IMR-90 (cell line): Measurements from ENCODE around the gene ROR2. TPM values are rescaled to one million over a fixed set of nuclear protein-coding genes. Genes with fewer than 3 reads are reported as not detected.
A peak's percentile ranks its signal among the peaks of the same experiment; 100 is the strongest.

Experiments
- ATAC-seq: fragments of 200-7000 bp; cut with Tn5 transposase; 2 replicates; pipeline ENCODE4 v1.9.1; 2020; ENCODE audit warnings: low read depth, mild to moderate bottlenecking, moderate library complexity
- BruUV-seq: library from RNA; stranded (reverse); fragments of 400-500 nt; replicated peaks from 2 replicates; lab custom pipeline; 2021; lab: Mats Ljungman, UMichigan
- CTCF ChIA-PET: fragments of 300-600 bp; formaldehyde crosslinking; extraction: SDS; loops from one replicate; lab custom pipeline; 2021; ENCODE audit warnings: antibody characterized with exemption; lab: Yijun Ruan, JAX
- POLR2A ChIA-PET: fragments of 300-600 bp; sonication (Branson Sonifier 250); formaldehyde crosslinking; loops from one replicate; lab custom pipeline; 2022; ENCODE audit warnings: antibody characterized with exemption; ENCODE audit not compliant: unreplicated experiment; lab: Charles Lee
- DNase-seq: peaks from one replicate; pipeline ENCODE4 v3.0.0; 2013
- H2AFZ ChIP-seq: replicated peaks from 2 replicates; pipeline ENCODE3; 2013; ENCODE audit warnings: low read length, mild to moderate bottlenecking; ENCODE audit not compliant: poor library complexity
- H2AK5ac ChIP-seq: 2 replicates; pipeline ENCODE4 v1.6.1; 2013; ENCODE audit warnings: low read depth, low read length, inconsistent platforms
- H2AK9ac ChIP-seq: replicated peaks from 2 replicates; pipeline ENCODE3; 2013; ENCODE audit warnings: mild to moderate bottlenecking, low read depth, low read length, moderate library complexity; ENCODE audit not compliant: poor library complexity
- H2BK120ac ChIP-seq: 2 replicates; pipeline ENCODE4 v1.6.1; 2013; ENCODE audit warnings: low read depth, low read length, inconsistent platforms
- H2BK15ac ChIP-seq: 3 replicates; pipeline ENCODE4 v1.6.1; 2013; ENCODE audit warnings: low read depth, low read length, inconsistent platforms
- H2BK20ac ChIP-seq: 2 replicates; pipeline ENCODE4 v1.6.1; 2013; ENCODE audit warnings: low read depth, mild to moderate bottlenecking, inconsistent platforms, low read length, moderate library complexity
- H2BK5ac ChIP-seq: 2 replicates; pipeline ENCODE4 v1.6.1; 2013; ENCODE audit warnings: mild to moderate bottlenecking, low read depth, low read length, inconsistent platforms; ENCODE audit not compliant: poor library complexity, severe bottlenecking
- H3K14ac ChIP-seq: replicated peaks from 2 replicates; pipeline ENCODE4 v1.6.1; 2013; ENCODE audit warnings: low read depth, low read length, inconsistent platforms
- H3K18ac ChIP-seq: 2 replicates; pipeline ENCODE4 v1.6.1; 2013; ENCODE audit warnings: low read depth, low read length, control low read depth
- H3K23ac ChIP-seq: 2 replicates; pipeline ENCODE4 v1.6.1; 2013; ENCODE audit warnings: low read depth, low read length, inconsistent platforms
- H3K27ac ChIP-seq: 2 replicates; pipeline ENCODE4 v1.5.1; 2013; ENCODE audit warnings: mild to moderate bottlenecking, control low read depth, low read length; ENCODE audit not compliant: insufficient read depth
- H3K27me3 ChIP-seq: 2 replicates; pipeline ENCODE4 v1.6.1; 2013; ENCODE audit warnings: low read length; ENCODE audit not compliant: control insufficient read depth, insufficient read depth
- H3K36me3 ChIP-seq: 2 replicates; pipeline ENCODE4 v1.6.1; 2013; ENCODE audit warnings: low read length, mixed read lengths; ENCODE audit not compliant: control insufficient read depth, insufficient read depth
- H3K4ac ChIP-seq: 2 replicates; pipeline ENCODE4 v1.6.1; 2013; ENCODE audit warnings: low read depth, low read length, inconsistent platforms
- H3K4me1 ChIP-seq: 2 replicates; pipeline ENCODE4 v1.6.1; 2013; ENCODE audit warnings: low read length, mixed read lengths; ENCODE audit not compliant: control insufficient read depth, insufficient read depth
- H3K4me2 ChIP-seq: 2 replicates; pipeline ENCODE4 v1.6.1; 2013; ENCODE audit warnings: low read depth, mild to moderate bottlenecking, control low read depth, low read length, moderate library complexity
- H3K4me3 ChIP-seq: 2 replicates; pipeline ENCODE4 v1.5.1; 2013; ENCODE audit warnings: low read depth, mild to moderate bottlenecking, control low read depth, low read length, moderate library complexity; ENCODE audit not compliant: insufficient read depth
- H3K56ac ChIP-seq: 2 replicates; pipeline ENCODE4 v1.6.1; 2013; ENCODE audit warnings: low read length, inconsistent platforms; ENCODE audit not compliant: insufficient read depth; ENCODE audit errors: extremely low read depth
- H3K79me1 ChIP-seq, 2 experiments: 2 replicates each; pipeline ENCODE4 v1.6.1; 2013; ENCODE audit warnings: low read length in 2 of 2, inconsistent platforms in 1 of 2, low read depth in 1 of 2
- H3K9ac ChIP-seq: 2 replicates; pipeline ENCODE4 v1.6.1; 2013; ENCODE audit warnings: low read depth, low read length, control low read depth
- H3K9me1 ChIP-seq: 2 replicates; pipeline ENCODE4 v1.6.1; 2013; ENCODE audit warnings: low read length, inconsistent platforms; ENCODE audit not compliant: insufficient read depth
- H3K9me3 ChIP-seq: 2 replicates; pipeline ENCODE4 v1.6.1; 2013; ENCODE audit warnings: low read length; ENCODE audit not compliant: control insufficient read depth, insufficient read depth
- H4K20me1 ChIP-seq: 2 replicates; pipeline ENCODE4 v1.6.1; 2013; ENCODE audit warnings: low read length, inconsistent platforms; ENCODE audit not compliant: insufficient read depth
- H4K5ac ChIP-seq: 2 replicates; pipeline ENCODE4 v1.6.1; 2013; ENCODE audit warnings: mild to moderate bottlenecking, low read depth, low read length, control low read depth
- H4K8ac ChIP-seq, 2 experiments: 2 replicates each; pipeline ENCODE4 v1.6.1; 2013; ENCODE audit warnings: low read depth in 2 of 2, low read length in 2 of 2, control low read depth in 1 of 2, inconsistent platforms in 1 of 2
- H4K91ac ChIP-seq: 2 replicates; pipeline ENCODE4 v1.6.1; 2013; ENCODE audit warnings: low read depth, low read length, inconsistent platforms; ENCODE audit not compliant: insufficient read depth
- BHLHE40 ChIP-seq: fragments of 150-350 bp; IDR thresholded peaks from 2 replicates; pipeline ENCODE4 v1.6.1; 2016; ENCODE audit warnings: mild to moderate bottlenecking, low read depth, low read length
- CEBPB ChIP-seq: IDR thresholded peaks from 2 replicates; pipeline ENCODE4 v1.6.1; 2012; ENCODE audit warnings: low read depth, low read length, improper control_type of control experiment
- CHD1 ChIP-seq: IDR thresholded peaks from 2 replicates; pipeline ENCODE4 v1.6.1; 2012; ENCODE audit warnings: low read depth, low read length, improper control_type of control experiment
- ELK1 ChIP-seq: fragments of 150-350 bp; IDR thresholded peaks from 2 replicates; pipeline ENCODE4 v1.6.1; 2016; ENCODE audit warnings: low read depth, mild to moderate bottlenecking, low read length, moderate library complexity, borderline replicate concordance
- FOS ChIP-seq: fragments of 150-350 bp; IDR thresholded peaks from 2 replicates; pipeline ENCODE4 v1.6.1; 2016; ENCODE audit warnings: low read depth, low read length
- MAZ ChIP-seq: IDR thresholded peaks from 2 replicates; pipeline ENCODE4 v1.6.1; 2012; ENCODE audit warnings: low read depth, mild to moderate bottlenecking, low read length, improper control_type of control experiment, moderate library complexity, borderline replicate concordance
- MXI1 ChIP-seq: IDR thresholded peaks from 2 replicates; pipeline ENCODE4 v1.6.1; 2012; ENCODE audit warnings: low read depth, mild to moderate bottlenecking, low read length, moderate library complexity, borderline replicate concordance
- RFX5 ChIP-seq: IDR thresholded peaks from 2 replicates; pipeline ENCODE4 v1.8.0; 2012; ENCODE audit warnings: low read depth, mild to moderate bottlenecking, low read length, moderate library complexity
- WGBS, 2 experiments: methylation state at CpG; one replicate each; pipeline versions ENCODE4 v1.1.5 to v1.1.7; 2013; ENCODE audit warnings: missing lambda C conversion rate in 2 of 2; ENCODE audit not compliant: insufficient read length in 1 of 2; ENCODE audit errors: extremely low coverage in 2 of 2; 5-methylcytosine and 5-hydroxymethylcytosine counted together
- dilution Hi-C: fragments of 300-500 bp; cut with HindIII; formaldehyde crosslinking; loops from one replicate; pipeline ENCODE4 v1.14.3; 2018; ENCODE audit warnings: low sequenced_read_pairs; ENCODE audit not compliant: unreplicated experiment
- in situ Hi-C: fragments of 300-500 bp; cut with MboI; formaldehyde crosslinking; loops from 3 replicates; pipeline ENCODE4 v1.14.3; 2019; ENCODE audit warnings: low sequenced_read_pairs, inconsistent platforms, mixed read lengths
- intact Hi-C: fragments of 100-400 bp; cut with micrococcal nuclease; formaldehyde crosslinking; loops from 2 replicates; pipeline ENCODE4 v1.10.0; 2022
- polyA plus RNA-seq, 3 experiments: library from polyadenylated mRNA; depleted of rRNA; stranded (reverse); fragments of >200 nt; gene quantifications; 2 replicates each; pipeline ENCODE4 v1.2.3, GENCODE V29; 2012; ENCODE audit warnings: low replicate concordance in 1 of 3
- total RNA-seq: library from RNA; depleted of rRNA; stranded (reverse); fragments of >200 nt; gene quantifications from 2 replicates; pipeline ENCODE4 v1.2.3, GENCODE V29; 2012
- TF ChIP-seq, protein P1 (sequence below): conservative IDR thresholded peaks from 2 replicates; pipeline ENCODE4 v1.5.1; 2012; ENCODE audit warnings: mild to moderate bottlenecking, low read depth, low read length, improper control_type of control experiment

Gene ROR2
- total and polyA plus RNA-seq, 2 of the 4 experiments (the other 2 are of a cell fraction) = 2.3 to 4.8 TPM

- no peaks in the 10 kb centered on the region for H3K9me1 ChIP-seq
- intact Hi-C loops = no loop called here
- no peak overlapping the region for H4K8ac ChIP-seq
- in situ Hi-C loops = no loop called here
- no peak overlapping the region for H2AK5ac ChIP-seq
- H2AK9ac ChIP-seq = no peak overlapping the region
- no TSS peak for BruUV-seq
- DNase-seq = peak; percentile 50
- ChIA-PET POLR2A (no interaction called here), CTCF (no interaction called here)
- no peak overlapping the region for H2BK5ac ChIP-seq
- WGBS, 2 experiments = no CpG with 5 or more reads among the region's 1 CpG
- no peak overlapping the region for H3K4me3 ChIP-seq
- no peak overlapping the region for H2AFZ ChIP-seq
- H2BK15ac ChIP-seq = no peak overlapping the region
- no peak overlapping the region for H2BK120ac ChIP-seq
- no peaks in the 10 kb centered on the region for H3K27me3 ChIP-seq
- H3K79me1 ChIP-seq = no peaks in the 10 kb centered on the region
- no peaks in the 10 kb centered on the region for H4K20me1 ChIP-seq
- H3K56ac ChIP-seq = no peak overlapping the region
- no peak overlapping the region for H3K4ac ChIP-seq
- no peak overlapping the region for H3K23ac ChIP-seq
- H3K4me2 ChIP-seq = no peak overlapping the region
- no peaks in the 10 kb centered on the region for H3K4me1 ChIP-seq
- H3K14ac ChIP-seq = no peak overlapping the region
- no peak for ATAC-seq
- H3K9ac ChIP-seq = no peak overlapping the region
- peaks cover 5% of the 10 kb centered on the region for H3K9me3 ChIP-seq
- H3K36me3 ChIP-seq = no peaks in the 10 kb centered on the region
- no peak overlapping the region for H3K27ac ChIP-seq
- H3K18ac ChIP-seq = no peak overlapping the region
- H2BK20ac ChIP-seq = no peak overlapping the region
- TF ChIP-seq ELK1 (no peak), MXI1 (no peak), CHD1 (no peak), BHLHE40 (no peak), MAZ (no peak), FOS (no peak), RFX5 (no peak), CEBPB (no peak)
- TF ChIP-seq, protein P1, sequence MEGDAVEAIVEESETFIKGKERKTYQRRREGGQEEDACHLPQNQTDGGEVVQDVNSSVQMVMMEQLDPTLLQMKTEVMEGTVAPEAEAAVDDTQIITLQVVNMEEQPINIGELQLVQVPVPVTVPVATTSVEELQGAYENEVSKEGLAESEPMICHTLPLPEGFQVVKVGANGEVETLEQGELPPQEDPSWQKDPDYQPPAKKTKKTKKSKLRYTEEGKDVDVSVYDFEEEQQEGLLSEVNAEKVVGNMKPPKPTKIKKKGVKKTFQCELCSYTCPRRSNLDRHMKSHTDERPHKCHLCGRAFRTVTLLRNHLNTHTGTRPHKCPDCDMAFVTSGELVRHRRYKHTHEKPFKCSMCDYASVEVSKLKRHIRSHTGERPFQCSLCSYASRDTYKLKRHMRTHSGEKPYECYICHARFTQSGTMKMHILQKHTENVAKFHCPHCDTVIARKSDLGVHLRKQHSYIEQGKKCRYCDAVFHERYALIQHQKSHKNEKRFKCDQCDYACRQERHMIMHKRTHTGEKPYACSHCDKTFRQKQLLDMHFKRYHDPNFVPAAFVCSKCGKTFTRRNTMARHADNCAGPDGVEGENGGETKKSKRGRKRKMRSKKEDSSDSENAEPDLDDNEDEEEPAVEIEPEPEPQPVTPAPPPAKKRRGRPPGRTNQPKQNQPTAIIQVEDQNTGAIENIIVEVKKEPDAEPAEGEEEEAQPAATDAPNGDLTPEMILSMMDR = no peak
- dilution Hi-C loops = loop anchor here (25.0 kb wide), 1 partner anchor 140 kb away; no protein-coding TSS in a partner anchor
- no peak overlapping the region for H4K91ac ChIP-seq
- H4K5ac ChIP-seq = no peak overlapping the region
These were observed 427.5 kb downstream of the ROR2 start for GRCh38 chr9:91522481-91522880.
